GM21723 (cell line): Measurements from ENCODE around the gene AIPL1.

Experiments
- ATAC-seq: cut with Tn5 transposase; IDR thresholded peaks from one replicate; pipeline ENCODE4 v1.9.1; 2021; ENCODE audit warnings: mild to moderate bottlenecking, moderate library complexity; ENCODE audit not compliant: unreplicated experiment

AIPL1 gene

DNA sequence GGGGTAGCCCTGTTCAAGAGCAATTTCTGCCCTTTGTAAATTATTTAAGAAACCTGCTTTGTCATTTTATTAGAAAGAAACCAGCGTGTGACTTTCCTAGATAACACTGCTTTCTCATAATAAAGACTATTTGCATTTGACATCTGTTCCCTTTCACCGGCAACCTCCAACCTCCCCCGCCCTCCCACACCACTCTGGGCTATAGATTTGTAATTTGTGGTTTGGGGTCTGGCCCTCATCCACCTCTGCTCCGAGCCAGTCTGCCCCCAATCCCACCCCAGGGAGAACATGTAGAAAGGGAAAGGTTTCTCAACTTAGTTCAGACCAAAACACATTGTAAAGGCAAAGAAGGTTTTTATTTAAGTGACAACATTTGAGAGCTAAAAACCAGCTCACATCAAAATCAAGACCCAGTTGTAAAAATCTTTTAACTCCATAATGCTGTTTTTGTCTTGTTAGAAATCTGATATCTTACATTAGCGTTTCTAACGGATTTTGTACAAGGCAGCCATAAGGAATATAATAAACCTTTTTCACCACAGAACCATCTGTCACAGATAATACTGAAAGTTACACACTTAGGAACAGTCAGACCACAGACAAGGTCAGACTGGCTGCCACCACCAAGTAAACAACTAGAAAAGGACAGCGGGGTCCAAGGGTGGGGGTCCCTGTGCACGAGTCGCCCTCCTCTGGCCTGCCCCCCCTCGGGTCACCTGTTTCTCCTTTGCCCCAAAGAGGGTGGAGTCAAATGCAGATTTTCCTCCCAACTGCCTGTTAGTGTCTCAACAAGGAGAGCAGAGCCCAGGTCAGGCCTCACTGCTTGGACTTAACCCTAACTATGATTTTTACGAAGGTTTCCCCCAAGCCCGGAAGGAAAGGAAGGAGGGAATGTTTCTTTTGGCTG is 16.3 kb upstream of the AIPL1 start:
- ATAC-seq, result no peak

DNA sequence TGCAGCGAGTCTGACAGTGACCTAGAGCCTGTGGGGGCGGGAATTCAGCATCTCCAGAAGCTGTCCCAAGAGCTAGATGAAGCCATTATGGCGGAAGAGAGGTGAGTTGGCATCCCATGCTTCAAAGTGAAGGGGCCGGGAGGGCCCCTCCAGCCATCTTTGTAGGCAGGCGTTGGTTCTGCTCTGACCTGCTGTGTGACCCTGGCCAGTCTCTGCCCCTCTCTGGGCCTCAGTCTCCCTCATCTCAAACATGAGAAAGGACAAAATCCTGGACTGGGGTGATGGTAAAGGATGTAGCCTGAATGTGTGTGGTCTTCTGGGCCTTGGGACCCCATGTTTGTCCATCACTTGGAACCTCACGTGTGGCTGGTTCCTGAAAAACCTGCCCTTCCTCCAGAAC is 14.4 kb upstream of the AIPL1 start:
- no peak for ATAC-seq

DNA sequence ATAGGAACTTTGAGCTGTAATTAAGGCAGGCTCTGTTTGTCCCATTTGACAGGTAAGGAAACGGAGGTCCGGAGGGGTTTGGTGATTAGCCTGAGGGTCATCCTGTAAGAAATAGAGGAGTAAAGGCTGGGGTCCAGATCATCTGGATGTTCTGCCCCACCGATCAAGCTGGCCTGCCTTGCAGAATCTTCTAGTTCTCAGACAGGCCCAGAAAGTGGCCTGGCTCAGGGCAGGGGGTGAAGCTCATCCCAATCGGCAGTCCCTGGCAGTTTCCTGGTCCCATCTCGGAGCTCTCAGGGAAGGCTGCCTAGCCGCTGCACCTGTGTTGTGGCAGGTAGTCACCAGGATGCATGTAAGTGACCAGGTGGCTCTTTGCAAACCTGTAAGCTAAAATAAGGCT is 13.6 kb upstream of the AIPL1 start:
- no peak for ATAC-seq

DNA sequence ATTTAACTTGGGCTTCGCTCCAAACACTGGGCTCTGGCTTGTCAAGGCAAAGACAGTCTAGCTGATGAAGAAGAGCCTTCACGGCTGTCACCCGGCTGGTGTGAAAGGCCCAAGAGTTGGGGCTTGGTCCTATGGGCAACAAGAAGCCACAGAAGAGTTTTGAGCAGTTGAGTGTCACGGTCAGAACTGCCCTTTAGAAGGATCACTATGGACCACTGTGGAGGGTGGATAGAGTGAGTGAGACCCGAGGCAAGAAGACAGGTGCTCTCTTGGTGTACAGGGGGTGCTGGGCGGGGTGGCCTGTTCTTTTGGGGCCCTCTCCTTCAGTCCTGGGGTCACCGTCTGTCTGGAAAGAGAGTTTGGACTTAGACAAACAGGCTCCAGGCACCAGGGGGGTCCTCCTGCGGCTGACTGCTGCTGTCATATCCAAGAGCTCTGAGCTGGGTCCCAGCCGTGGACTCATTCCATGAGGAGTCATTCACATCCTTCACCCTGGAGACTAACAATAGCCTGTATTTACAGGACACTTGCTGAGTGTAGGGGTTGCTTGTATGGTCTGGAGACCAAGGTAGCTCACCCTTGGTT is 11.7 kb upstream of the AIPL1 start:
- no peak for ATAC-seq

DNA sequence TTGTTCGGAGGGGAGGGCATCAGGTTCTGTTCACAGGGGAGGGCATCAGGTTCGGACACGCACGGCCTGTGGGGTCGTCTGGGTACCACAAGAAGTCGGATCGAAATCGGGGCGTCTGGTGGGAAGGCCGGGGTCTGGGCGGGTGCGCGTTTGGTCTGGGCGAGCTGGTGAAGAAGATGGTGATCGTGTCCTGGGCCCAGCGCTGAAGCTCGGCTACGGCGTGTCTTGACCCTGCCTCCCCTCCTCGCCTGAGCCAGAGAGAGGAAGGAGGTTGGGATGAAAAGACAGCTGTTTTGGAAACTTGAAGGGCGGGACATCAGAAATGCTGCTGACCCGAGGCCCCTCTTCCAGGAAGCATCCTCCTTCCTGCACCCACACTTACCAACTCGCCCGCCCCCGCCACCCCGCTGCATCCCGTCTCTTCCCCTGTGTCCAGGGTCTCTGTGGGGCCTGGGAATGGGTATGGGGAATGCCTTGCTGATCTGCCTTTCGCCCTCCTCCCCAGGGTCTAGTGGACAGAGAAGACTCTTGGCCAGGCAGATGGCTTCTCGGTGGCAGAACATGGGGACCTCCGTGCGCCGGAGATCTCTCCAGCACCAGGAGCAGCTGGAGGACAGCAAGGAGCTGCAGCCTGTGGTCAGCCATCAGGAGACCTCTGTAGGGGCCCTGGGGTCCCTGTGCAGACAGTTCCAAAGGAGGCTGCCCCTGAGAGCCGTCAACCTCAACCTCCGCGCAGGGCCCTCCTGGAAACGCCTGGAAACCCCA is 9.8 kb upstream of the AIPL1 start:
- ATAC-seq, result no peak

DNA sequence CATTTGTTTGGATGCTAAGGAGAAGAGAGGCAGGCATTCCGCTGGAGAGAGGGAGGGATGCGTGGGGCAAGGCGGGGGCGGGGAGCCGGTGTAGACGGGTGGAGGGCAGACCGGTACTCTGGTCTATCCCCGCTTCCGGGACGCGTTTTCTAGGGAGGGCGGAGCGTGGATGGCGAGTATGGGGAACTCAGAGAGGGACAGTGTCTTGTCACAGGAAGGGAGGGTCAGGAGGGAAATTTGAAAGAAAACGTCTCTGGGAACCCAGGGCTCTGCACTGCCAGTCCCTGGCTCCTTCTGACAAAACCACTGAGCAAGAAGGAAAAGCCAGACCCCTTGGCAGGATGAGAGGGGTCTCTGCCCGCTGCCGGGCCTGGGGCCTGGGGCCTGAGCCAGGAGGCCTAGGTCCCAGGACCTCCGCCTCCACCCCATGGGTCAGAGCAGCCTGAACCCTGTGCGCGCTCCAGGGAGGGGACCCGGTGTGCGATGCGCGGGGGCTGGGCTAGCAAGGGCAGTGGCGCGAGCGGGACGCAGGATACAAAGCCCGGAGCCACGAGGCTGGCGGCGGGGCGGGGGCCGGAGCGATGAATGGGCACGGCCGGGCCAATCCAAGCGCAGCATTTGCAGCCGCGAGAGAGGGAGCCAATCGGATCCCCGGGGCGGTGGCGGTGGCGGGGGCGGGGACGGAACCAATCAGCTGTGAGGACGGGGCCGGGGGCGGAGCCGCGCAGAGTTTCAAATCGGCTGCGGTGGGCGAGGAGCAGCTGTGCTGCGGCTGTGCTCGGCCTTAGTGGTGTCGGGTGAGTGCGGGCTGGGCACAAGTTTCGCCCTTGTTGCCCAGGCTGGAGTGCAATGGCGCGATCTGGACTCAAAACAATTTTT is 9.0 kb upstream of the AIPL1 start, which contains the start of gene PIMREG:
TSS of gene PIMREG (plus strand) at position 764 of the 879 bp plus-strand sequence. CDS start 656 bp downstream, outside the sequence.
- peak; percentile 87 for ATAC-seq

DNA sequence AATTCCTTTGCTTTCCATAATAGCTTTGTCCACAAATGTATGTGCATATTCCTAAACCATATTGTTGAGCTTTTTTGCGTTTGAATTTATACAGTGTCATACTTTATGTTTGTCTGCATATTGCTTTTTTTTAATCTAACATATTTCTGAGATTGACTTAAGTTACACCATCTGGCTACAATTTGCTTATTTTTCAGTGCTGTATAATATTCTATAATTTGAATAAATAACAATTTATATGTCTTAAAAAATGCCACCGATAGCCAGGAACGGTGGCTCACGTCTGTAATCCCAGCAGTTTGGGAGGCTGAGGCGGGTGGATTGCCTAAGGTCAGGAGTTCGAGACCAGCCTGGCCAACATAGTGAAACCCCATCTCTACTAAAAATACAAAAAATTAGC is 7.9 kb upstream of the AIPL1 start:
- ATAC-seq, result no peak

DNA sequence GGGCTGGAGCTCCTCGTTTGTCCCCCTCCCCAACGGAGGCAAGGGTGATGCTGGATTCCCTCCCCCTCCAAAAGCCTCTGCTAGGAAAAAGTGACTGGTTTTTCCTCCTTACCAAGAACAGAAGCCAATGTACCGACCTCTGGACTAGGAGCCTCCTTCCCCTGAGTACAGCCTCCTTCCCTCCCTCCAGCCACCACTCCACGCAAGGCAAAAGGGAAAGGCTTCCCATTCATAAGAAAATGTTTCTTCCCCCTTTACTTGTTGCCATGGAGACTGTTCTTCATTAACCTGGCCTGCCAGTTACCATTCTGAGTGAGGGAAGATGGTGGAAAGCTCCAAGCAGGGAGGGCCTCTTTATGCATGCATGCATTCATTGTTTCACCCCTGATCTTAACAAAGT is 5.0 kb upstream of the AIPL1 start:
- no peak for ATAC-seq

DNA sequence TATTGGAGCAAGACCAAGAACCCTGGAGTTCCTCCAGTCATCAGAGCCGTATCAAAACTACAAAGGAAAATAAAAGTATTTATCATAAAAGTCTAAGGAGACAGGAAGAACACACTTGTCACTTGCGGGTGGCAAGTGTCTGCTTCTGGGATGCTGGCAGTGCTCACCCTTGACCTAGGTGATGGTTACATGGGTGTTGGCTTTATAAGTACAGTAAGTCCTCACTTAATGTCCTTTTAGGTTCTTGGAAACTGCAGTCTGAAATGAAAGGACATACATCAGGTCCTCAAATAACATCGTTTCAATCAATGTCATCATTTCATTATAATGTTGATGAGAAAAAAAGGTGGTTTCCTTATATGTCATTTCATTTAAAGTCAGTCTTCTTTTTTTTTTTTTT is 3.0 kb upstream of the AIPL1 start:
- no peak for ATAC-seq

DNA sequence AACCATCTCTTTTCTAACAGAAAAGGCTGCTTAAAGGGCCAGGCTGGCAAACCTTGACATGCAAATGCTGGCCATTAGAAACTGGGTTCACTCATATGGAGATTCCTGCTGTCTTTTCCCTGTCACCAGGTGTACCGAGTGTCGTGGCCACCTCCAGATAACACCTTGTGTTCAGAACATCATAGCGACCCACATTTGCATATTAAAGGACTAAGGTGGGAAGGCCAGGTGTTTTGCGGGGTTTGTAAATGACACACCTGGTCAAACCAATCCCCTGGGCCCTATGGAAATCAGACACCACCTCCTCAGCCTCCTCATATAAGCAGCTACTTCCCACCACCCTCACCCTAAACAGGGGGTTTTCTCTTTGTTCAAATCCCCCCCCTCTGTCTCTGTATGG is 2.5 kb upstream of the AIPL1 start:
- ATAC-seq, result no peak

DNA sequence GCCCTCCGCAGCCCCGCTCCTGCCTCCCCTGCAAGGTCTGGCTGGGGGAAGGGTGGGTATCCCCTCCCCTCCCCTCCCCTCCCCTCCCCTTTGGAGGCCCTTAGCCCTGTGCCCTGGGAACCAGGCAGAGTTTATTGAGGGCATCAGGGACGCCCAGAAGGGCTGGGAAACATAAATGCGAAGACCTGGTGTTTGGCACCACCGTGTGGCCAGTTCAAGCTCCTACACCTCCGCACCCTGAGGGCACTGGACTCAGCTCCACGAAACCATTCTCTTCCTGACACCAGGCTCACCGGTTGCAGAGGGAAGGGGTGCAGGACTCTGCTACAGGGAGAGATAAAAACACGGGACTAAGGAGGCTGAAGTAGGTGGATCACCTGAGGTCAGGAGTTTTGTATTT is 1.0 kb upstream of the AIPL1 start:
- ATAC-seq, result peak; percentile 46

DNA sequence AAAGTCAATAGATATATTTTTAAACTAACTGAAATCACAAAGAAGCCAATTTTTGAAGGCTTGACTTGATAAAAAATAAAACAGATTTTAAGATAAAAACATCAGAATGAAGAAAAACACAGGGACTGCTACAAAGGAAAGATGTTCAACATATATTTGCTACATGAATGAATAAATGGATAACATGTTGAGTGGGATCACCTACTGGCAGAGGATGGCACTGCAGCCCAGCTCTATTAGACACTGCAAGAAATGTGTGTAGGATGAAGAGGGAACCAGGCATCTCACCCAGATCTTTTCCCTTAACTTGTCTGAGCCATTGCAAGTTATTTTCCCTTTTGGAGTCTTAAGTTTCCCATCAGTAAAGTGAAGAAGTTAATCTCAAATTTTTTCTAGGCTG is 4.2 kb downstream of the AIPL1 start:
- ATAC-seq, result no peak

DNA sequence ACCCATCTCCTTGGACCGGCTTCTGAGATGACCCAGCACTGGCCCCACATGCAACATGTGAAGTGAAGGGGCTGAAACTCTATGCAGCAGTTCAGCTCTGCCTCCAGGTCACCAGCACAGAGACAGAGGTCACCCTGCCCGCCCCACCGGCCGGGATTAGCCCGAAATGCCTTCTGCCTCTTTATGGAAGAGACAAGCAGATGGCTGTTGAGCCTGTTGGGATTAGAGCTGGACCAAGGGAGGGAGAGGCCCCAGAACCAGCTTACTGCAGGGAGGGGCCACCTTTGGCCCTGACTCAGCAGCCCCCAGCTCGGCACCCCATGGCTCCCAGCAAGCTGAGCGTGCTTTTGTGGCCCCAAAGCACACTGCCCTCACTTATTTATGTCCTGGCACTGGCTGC is 5.7 kb downstream of the AIPL1 start:
- ATAC-seq, result no peak

DNA sequence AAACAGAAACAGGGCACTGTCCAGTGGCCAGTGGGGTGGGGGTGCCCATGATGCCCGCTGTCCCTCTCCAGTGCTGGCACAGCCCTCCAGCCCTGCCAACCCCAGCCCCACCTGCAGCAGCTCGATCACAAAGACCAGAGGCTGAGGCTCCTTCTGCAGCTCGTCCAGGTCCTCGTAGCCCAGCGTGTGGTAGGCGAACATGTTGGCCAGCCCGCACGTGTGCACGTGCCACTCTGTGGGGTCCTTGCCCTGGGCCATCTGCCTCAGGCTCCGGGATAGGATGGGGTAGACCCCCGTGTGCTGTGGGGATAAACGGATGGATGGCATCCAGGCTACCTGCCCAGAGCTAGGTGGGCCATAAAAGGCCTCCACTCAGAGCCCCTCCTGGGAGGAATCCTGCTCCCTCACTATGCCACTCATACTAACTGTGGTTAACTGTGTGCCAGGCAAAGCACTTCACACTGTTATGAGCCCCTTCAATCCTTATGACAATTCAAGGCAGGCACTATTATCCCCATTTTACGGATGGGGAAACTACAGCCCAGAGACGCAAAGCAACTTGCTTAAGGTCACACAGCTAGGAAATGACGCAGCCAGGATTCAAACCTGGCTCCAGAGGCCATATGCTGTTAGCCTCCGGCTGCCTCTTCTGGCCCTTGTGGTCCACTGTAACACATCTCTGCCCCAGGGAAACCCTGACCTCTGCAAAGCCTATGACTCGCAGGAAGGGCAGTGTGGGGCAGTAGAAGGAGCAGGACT is 6.5 kb downstream of the AIPL1 start:
- ATAC-seq, result no peak

DNA sequence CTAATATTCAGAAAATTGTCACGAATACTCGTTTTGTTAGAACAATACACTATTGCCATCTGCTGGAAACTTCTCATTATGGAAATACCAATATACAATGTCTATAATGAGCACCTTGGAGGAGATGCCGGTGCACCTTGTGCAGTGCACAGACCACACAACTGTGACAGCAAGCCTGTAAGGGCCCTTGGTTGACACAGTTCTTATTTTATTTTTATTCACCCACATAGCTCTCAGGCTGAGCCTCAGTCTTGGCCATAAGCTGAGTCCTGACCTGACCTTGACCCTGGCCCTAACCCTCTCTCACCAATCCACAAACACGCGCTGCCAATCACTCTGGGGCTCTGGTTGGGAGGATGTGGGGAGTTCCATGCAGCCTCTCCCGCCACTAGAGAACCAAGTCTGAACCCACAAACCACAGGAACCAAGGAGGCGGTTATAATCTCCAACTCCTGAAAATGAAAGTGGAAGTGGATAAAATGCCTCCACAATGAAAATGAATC is 7.6 kb downstream of the AIPL1 start:
- ATAC-seq, result no peak

DNA sequence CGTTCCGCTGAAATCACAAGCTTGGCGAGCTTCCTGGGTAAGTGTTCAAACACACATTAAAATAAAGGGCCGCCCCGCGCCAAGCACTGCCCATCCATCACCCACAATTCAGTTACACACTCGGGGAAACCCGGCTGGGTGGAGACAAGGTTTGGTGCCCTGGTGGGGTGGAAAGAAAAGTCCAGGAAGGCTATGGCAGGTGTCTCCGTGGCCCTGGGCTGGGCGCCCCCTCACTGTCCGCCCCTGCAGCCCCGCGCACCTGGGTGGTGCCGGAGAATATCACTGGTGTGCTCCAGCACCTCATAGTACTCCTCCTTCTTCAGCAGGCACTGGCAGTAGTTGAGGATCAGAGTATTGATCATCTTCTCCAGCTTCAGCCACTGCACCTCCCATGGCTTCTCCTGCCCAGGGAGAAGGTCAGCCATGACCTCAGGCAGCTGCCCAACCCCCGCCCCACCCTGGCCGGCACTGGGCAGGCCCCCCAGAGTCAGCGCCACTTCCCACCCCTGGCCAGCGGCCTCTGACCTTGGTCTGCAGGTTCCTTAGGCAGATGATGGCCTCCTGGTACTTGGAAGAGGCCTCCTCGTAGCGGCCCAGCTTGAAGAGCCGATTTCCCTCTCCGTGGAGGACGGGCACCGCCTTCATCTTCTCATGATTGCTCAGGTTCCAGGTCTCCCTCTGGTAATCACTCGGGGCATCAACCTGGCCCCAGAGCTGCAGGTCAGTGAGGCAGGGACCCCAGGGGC is 8.4 kb downstream of the AIPL1 start:
- no peak for ATAC-seq

DNA sequence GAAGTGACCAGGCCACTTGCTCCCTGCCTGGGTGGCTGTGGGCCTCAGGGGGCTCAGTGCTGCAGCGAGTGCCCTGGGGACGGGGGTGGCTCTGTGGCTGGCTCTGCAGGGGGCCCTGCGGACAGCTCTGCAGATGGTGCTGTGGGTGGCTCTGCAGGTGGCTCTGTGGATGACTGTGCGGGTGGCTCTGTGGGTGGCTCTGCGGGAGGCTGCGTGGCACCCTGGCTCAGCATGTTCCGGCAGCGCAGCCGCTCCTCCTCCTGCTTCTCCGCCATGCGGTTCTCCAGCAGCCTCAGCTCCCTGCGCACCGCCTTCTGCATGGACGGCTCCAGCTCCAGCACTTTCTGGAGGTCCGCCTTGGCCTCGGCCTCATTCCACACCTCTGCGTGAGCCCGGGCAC is 9.5 kb downstream of the AIPL1 start:
- no peak for ATAC-seq

DNA sequence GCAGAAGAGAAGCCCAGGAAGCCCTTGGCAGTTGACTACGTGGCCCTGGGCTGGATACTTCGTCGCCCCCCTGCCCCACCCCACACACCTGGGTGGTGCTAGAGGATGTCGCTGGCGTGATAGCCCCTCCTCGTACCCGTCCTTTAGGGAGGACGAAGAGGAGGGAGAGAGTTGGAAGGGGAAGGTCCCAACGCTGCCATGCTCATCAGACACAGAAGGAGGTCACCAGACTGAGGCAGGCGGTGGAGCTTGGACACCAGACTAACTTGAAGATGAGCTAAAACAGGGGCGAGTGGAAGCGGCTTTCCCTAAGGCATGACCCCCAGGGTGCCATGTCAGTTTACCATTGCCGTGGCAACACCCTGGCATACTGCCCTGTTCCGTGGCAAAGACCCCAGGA is 11.0 kb downstream of the AIPL1 start:
- no peak for ATAC-seq

DNA sequence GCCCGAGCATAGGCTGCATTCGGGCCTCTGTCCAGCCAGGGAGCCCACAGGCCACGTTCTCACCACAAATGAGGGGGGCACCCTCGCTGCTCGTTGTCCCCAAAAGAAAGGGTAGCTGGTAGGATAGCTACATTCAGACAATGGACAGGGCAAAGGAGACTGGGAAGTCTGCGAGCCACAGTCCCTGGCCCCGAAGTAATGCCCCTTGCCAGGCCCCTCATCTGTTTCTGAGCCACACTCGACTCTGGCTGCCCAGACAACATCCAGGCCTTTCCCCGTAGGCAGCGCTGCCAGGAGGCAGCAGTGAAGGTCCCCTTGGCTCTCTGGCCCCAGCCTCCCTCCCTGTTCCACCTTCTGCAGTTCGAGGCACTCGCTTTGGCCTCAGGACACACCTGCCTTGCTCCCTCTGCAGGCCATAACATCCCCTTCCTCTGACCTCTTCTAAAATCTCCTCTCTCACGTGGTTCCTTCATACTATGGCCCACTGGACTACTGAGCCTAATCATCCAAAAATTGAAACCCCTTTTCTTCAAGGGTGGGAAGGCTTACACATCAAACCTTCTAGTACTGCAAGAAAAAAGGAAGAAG is 12.2 kb downstream of the AIPL1 start:
- ATAC-seq, result no peak
